Omental fat pad (tissue), 4 donors: ENCODE measurements around the gene SCN9A. TPM values are rescaled to one million over a fixed set of nuclear protein-coding genes. Genes with fewer than 3 reads are reported as not detected.

Source experiments
- ATAC-seq: fragments of 150-250 bp; one replicate; pipeline ENCODE4 v1.9.1; 2016; ENCODE audit warnings: mild to moderate bottlenecking, moderate library complexity; ENCODE audit not compliant: low FRiP score
- DNase-seq: peaks from one replicate; pipeline ENCODE4 v3.0.0-alpha.2; 2019; ENCODE audit warnings: low spot score
- total RNA-seq, 4 donors: library from RNA; depleted of rRNA; stranded (reverse); fragments of >200 nt; gene quantifications; one replicate each; pipeline ENCODE4 v1.1.0, GENCODE V29; 2016
- TF ChIP-seq, protein P1 (sequence below), 3 donors: fragments of 450-650 bp; IDR thresholded peaks; one replicate each; pipeline ENCODE4 v1.5.1; 2016 to 2017; ENCODE audit warnings: antibody characterized with exemption in 3 of 3, mild to moderate bottlenecking in 3 of 3, moderate library complexity in 2 of 3

SCN9A gene
- total RNA-seq, 4 donors from 2014 or later, result 6.0 to 13.9 (median 7.1) TPM

DNA sequence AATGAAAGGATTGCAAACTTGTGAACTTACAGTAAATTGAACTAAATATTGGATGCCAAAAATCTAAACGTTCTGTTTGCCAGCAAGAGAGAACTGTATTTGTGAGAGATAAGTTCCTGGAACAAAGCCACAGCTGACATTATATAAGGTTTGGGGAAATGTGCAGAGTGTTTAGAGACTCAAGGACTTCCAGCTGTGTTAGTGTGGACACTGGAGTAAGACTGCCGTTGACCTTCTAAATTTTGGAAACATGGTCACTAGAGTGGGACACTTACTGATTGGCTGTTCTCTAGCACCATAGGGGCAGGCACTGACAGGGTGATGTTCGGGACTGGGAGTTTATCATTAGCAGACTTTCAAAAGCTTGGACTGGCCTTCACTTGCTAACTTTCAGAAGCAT is 40.5 kb downstream of the SCN9A start:
- TF ChIP-seq, protein P1, sequence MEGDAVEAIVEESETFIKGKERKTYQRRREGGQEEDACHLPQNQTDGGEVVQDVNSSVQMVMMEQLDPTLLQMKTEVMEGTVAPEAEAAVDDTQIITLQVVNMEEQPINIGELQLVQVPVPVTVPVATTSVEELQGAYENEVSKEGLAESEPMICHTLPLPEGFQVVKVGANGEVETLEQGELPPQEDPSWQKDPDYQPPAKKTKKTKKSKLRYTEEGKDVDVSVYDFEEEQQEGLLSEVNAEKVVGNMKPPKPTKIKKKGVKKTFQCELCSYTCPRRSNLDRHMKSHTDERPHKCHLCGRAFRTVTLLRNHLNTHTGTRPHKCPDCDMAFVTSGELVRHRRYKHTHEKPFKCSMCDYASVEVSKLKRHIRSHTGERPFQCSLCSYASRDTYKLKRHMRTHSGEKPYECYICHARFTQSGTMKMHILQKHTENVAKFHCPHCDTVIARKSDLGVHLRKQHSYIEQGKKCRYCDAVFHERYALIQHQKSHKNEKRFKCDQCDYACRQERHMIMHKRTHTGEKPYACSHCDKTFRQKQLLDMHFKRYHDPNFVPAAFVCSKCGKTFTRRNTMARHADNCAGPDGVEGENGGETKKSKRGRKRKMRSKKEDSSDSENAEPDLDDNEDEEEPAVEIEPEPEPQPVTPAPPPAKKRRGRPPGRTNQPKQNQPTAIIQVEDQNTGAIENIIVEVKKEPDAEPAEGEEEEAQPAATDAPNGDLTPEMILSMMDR (IDR thresholded peaks at IDR 0.05), result no peak
- ATAC-seq (no peak), DNase-seq (no peak)

DNA sequence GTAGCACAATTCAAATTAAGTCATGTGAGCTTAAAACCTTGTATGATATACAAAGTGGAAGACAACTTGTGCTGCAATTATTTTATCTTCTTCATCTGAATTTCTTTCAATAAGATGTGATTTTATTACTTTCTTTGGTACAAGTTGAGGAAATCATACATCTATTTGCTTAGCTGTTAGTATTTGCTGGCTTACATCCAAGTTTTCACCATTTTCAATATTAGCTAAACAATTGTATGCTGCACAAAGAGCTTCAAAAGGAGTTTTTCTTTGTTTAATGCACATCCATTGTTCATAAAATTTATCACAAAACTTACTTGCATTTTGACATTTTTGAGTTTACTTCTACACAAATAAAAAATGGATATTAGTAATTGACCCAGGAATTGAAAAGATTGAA is 40.9 kb downstream of the SCN9A start:
- ATAC-seq, result no peak
- TF ChIP-seq, protein P1 (IDR thresholded peaks at IDR 0.05), result no peak

DNA sequence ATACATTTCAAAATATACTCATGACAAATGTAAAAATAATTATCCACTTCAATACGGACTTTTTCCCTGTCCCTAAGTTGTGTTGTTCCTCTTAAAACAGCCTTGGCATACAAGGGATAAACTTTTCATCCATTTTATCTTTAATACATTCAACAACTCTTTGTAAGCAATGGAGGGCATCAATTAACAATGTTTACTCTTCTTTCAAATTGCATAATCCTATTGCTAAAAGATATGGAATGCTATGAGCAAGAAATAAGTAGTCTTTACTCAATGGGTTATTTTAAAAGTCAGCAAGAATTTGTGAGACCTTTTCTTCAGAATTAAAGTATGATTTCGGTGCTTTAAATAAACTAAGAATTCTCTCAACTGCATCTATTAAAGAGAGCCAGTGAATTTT is 41.9 kb downstream of the SCN9A start:
- ATAC-seq, result no peak
- no peak for DNase-seq
- TF ChIP-seq, protein P1 (IDR thresholded peaks at IDR 0.05), result no peak

More for the DNA sequence above, 40.9 kb downstream of the SCN9A start:
- DNase-seq, result no peak

DNA sequence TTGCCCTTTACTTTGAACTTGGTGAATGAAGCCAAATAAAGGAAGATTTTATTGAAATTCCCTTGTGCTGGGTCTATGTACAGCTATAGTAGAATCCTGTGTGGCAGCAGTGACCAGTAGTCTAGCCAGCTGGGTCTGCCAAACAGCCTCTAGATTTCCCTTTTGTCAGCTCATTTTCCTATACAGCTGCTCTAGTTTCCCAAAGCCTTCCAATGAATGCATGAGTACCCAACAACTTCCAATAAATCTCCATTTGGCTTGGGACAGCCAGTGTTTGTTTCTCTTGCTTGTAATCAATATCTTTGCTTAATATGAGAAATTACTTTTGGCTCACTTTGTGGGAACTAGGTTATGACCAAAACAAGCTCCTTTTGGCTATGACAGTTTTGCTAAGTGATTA is 43.6 kb downstream of the SCN9A start:
- ATAC-seq (no peak), DNase-seq (no peak)
- TF ChIP-seq, protein P1 (IDR thresholded peaks at IDR 0.05), result no peak

DNA sequence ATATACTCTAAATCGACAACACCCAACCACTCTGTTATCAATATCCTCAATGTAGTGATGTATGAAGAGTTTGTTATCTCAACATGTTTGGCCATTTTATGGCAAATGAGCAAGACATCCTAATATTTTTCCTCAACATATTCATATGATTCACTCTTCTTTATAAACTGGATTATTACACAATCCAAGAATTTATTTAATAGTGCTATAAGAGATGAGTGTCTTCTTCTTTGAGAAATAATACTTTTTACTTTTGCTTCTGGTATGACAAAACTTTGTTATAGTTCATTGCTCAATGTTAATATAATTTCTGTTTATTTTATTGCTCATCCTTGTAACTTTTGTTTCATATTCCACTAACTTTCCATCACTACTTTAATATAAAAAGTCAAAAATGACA is 44.3 kb downstream of the SCN9A start:
- TF ChIP-seq, protein P1 (IDR thresholded peaks at IDR 0.05), result no peak
- no peak for DNase-seq
- ATAC-seq, result no peak

DNA sequence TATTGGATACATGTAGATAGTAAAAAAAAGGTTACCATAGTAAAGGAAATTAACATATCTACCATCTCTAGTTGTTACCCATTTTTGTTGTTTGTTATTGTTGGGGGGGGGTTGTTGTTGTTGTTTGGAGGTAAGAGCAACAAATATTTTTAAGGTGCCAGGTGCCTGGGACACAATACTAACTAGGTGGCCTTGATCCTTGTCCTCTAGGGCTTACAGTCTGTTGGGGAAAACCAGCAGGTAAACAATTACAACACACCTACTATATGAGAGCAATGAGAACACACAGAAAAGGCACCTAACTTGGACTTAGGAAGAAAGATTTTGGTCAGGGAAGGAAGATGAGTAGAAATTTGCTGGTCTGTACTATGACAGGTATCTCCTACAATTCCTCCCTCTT is 46.3 kb downstream of the SCN9A start:
- ATAC-seq (no peak), DNase-seq (no peak)
- TF ChIP-seq, protein P1 (IDR thresholded peaks at IDR 0.05), result no peak

DNA sequence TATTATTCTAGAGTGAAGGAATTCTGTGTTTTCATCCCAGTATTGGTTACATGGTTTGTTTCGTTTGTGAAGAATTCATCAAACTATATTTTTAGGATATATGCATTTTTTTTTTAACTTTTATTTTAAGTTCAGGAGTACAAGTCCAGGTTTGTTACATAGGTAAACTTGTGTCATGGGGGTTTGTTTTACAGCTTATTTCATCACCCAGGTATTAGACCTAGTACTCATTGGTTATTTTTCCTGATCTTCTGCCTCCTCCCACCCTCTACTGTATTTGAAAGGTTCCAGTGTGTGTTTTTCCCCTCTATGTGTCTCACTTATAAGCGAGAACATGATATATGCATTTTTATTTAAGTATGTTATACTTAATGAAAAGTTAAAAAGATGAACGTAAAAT is 47.6 kb downstream of the SCN9A start:
- DNase-seq (no peak), ATAC-seq (no peak)
- TF ChIP-seq, protein P1 (IDR thresholded peaks at IDR 0.05), result no peak
